Measurements from ENCODE around the gene TRERF1. TPM values are rescaled to one million over a fixed set of nuclear protein-coding genes. Genes with fewer than 3 reads are reported as not detected.

Gene TRERF1
- polyA plus RNA-seq, 1 of the 3 experiments (the other 2 are of a cell fraction): 3.6 TPM

- H3K9me3 ChIP-seq: no peaks in the 10 kb centered on the region
- no peak overlapping the region for H3K27ac ChIP-seq (ENCODE audit: low read depth in 2 of 2, low read length in 1 of 2)
- peaks cover 6% of the 10 kb centered on the region for H3F3A ChIP-seq (replicated peaks; ENCODE audit: insufficient read depth)
- H3K4me1 ChIP-seq (ENCODE audit: control insufficient read depth in 1 of 2, insufficient read depth in 2 of 2, low read depth in 1 of 2, low read length in 1 of 2): peaks cover 0 to 13% of the 10 kb centered on the region in 2 experiments; a peak in 1 of 4 replicates
- POLR2A ChIA-PET: no interaction called here
- H3K36me3 ChIP-seq (replicated peaks in 1 of 2; ENCODE audit: control insufficient read depth in 1 of 2, insufficient read depth in 2 of 2, low read length in 1 of 2): no peaks in the 10 kb centered on the region
- 76% methylated on average over 5 of the region's 5 CpGs for WGBS (ENCODE audit: low lambda C conversion rate)
- H3K9ac ChIP-seq: no peak overlapping the region
- no peaks in the 10 kb centered on the region for H3K27me3 ChIP-seq (ENCODE audit: insufficient read depth)
- no peaks in the 10 kb centered on the region for H3K9me2 ChIP-seq
- DNase-seq: no peak
- H3K4me3 ChIP-seq (ENCODE audit: low read depth in 2 of 2, low read length in 1 of 2): no peak overlapping the region
- H2AFZ ChIP-seq (ENCODE audit: low read depth): no peak overlapping the region
- TF ChIP-seq TEAD4 (IDR thresholded peaks at IDR 0.05; ENCODE audit: borderline replicate concordance, insufficient read depth) (no peak), FOSL2 (IDR thresholded peaks at IDR 0.05; ENCODE audit: borderline replicate concordance, low read depth) (no peak), PBX3 (IDR thresholded peaks at IDR 0.05) (no peak), POLR2AphosphoS5 (IDR thresholded peaks at IDR 0.05; ENCODE audit: low read depth, low read length) (no peak), MEF2A (IDR thresholded peaks at IDR 0.05; ENCODE audit: borderline replicate concordance, low read depth) (no peak), FOXJ3 (CRISPR knock-in tag; IDR thresholded peaks at IDR 0.05) (no peak), GABPA (IDR thresholded peaks at IDR 0.05; ENCODE audit: low read depth) (no peak), USF1 (IDR thresholded peaks at IDR 0.05; ENCODE audit: borderline replicate concordance, low read depth) (no peak), SMC3 (IDR thresholded peaks at IDR 0.05; ENCODE audit: low read depth, low read length) (no peak), RXRA (IDR thresholded peaks at IDR 0.05; ENCODE audit: borderline replicate concordance, low read depth) (no peak), SIN3A (IDR thresholded peaks at IDR 0.05; ENCODE audit: borderline replicate concordance, low read depth, low read length) (no peak)
- no peaks in the 10 kb centered on the region for H3K79me2 ChIP-seq (ENCODE audit: insufficient read depth)
- CTCF ChIA-PET: interaction anchor here (1.5 to 4.4 kb wide), 2 partner anchors 350 to 366 kb away, joined by 4 to 15 read pairs; no protein-coding TSS in a partner anchor
- no peaks in the 10 kb centered on the region for H4K20me1 ChIP-seq (ENCODE audit: insufficient read depth)
- no peak overlapping the region for H3K4me2 ChIP-seq
Measured at GRCh38 chr6:42182101-42182500, 269.6 kb downstream of the TRERF1 start.

- ChIA-PET CTCF (interaction anchor here (0.8 to 4.4 kb wide), 4 partner anchors 34 to 368 kb away, joined by 3 to 15 read pairs (median 8); no protein-coding TSS in a partner anchor), POLR2A (no interaction called here)
- TF ChIP-seq RXRA (IDR thresholded peaks at IDR 0.05; ENCODE audit: borderline replicate concordance, low read depth) (no peak), EZH2phosphoT487 (IDR thresholded peaks at IDR 0.05; ENCODE audit: borderline replicate concordance, low read depth) (no peak), YY1 (IDR thresholded peaks at IDR 0.05; ENCODE audit: low read depth) (no peak), SMC3 (IDR thresholded peaks at IDR 0.05; ENCODE audit: low read depth, low read length) (no peak), MEF2A (IDR thresholded peaks at IDR 0.05; ENCODE audit: borderline replicate concordance, low read depth) (no peak), RFX5 (IDR thresholded peaks at IDR 0.05; ENCODE audit: low read length) (no peak), TCF12 (IDR thresholded peaks at IDR 0.05) (no peak), RCOR1 (IDR thresholded peaks at IDR 0.05; ENCODE audit: low read length) (no peak), NRF1 (IDR thresholded peaks at IDR 0.05; ENCODE audit: low read depth, low read length) (no peak), FOXM1 (IDR thresholded peaks at IDR 0.05; ENCODE audit: low read depth) (no peak), NFIC (IDR thresholded peaks at IDR 0.05; ENCODE audit: borderline replicate concordance) (no peak), JUND (IDR thresholded peaks at IDR 0.05) (no peak), FOXJ3 (CRISPR knock-in tag; IDR thresholded peaks at IDR 0.05) (no peak), MXI1 (IDR thresholded peaks at IDR 0.05; ENCODE audit: low read depth, low read length) (no peak), PBX3 (IDR thresholded peaks at IDR 0.05) (no peak), ZBTB33 (IDR thresholded peaks at IDR 0.05; ENCODE audit: borderline replicate concordance, low read depth) (no peak), POLR2AphosphoS5 (IDR thresholded peaks at IDR 0.05; ENCODE audit: low read depth, low read length) (no peak), TEAD4 (IDR thresholded peaks at IDR 0.05; ENCODE audit: borderline replicate concordance, insufficient read depth) (no peak)
- H3F3A ChIP-seq (replicated peaks; ENCODE audit: insufficient read depth): peaks cover 6% of the 10 kb centered on the region
- H3K4me2 ChIP-seq: no peak overlapping the region
- H2AFZ ChIP-seq (ENCODE audit: low read depth): no peak overlapping the region
- no peak overlapping the region for H3K27ac ChIP-seq (ENCODE audit: low read depth in 2 of 2, low read length in 1 of 2)
- no peak overlapping the region for H3K9ac ChIP-seq
- no peaks in the 10 kb centered on the region for H3K9me2 ChIP-seq
- no peaks in the 10 kb centered on the region for H3K79me2 ChIP-seq (ENCODE audit: insufficient read depth)
- no peaks in the 10 kb centered on the region for H3K9me3 ChIP-seq
- no peaks in the 10 kb centered on the region for H3K27me3 ChIP-seq (ENCODE audit: insufficient read depth)
- no peaks in the 10 kb centered on the region for H4K20me1 ChIP-seq (ENCODE audit: insufficient read depth)
- H3K4me3 ChIP-seq (ENCODE audit: low read depth in 2 of 2, low read length in 1 of 2): no peak overlapping the region
- peaks cover 0 to 13% of the 10 kb centered on the region in 2 experiments; a peak in 1 of 4 replicates for H3K4me1 ChIP-seq (ENCODE audit: control insufficient read depth in 1 of 2, insufficient read depth in 2 of 2, low read depth in 1 of 2, low read length in 1 of 2)
- no peaks in the 10 kb centered on the region for H3K36me3 ChIP-seq (replicated peaks in 1 of 2; ENCODE audit: control insufficient read depth in 1 of 2, insufficient read depth in 2 of 2, low read length in 1 of 2)
- 73% methylated on average over 3 of the region's 3 CpGs for WGBS (ENCODE audit: low lambda C conversion rate)
- no peak for DNase-seq
Measured at GRCh38 chr6:42179945-42180313, 271.8 kb downstream of the TRERF1 start.

Measured in SK-N-SH (cell line).